Large intestine (tissue), 3 donors: ENCODE results near the gene RASSF4. TPM values are rescaled to one million over a fixed set of nuclear protein-coding genes. Genes with fewer than 3 reads are reported as not detected.

Experiments
- DNase-seq, 2 donors: peaks; one replicate each; pipeline versions ENCODE4 v3.0.0 to v3.0.0-alpha.2; 2013
- H3K27ac ChIP-seq: one replicate; pipeline ENCODE4 v1.5.1; 2013; ENCODE audit warnings: low read length
- H3K27me3 ChIP-seq: 2 replicates; pipeline ENCODE4 v1.6.1; 2013; ENCODE audit warnings: low read length; ENCODE audit not compliant: control insufficient read depth, insufficient read depth
- H3K36me3 ChIP-seq: 2 replicates; pipeline ENCODE4 v1.6.1; 2013; ENCODE audit warnings: low read length; ENCODE audit not compliant: control insufficient read depth, insufficient read depth
- H3K4me1 ChIP-seq: one replicate; pipeline ENCODE4 v1.6.1; 2013; ENCODE audit warnings: low read length; ENCODE audit not compliant: control insufficient read depth, insufficient read depth
- H3K4me3 ChIP-seq: one replicate; pipeline ENCODE4 v1.5.1; 2013; ENCODE audit warnings: low read length
- H3K9me3 ChIP-seq: one replicate; pipeline ENCODE4 v1.6.1; 2013; ENCODE audit warnings: mild to moderate bottlenecking, low read depth, low read length, moderate library complexity; ENCODE audit not compliant: control insufficient read depth
- WGBS: methylation state at CpG from one replicate; pipeline ENCODE4 v1.1.5; 2013; ENCODE audit warnings: low lambda C conversion rate; ENCODE audit not compliant: insufficient coverage; 5-methylcytosine and 5-hydroxymethylcytosine counted together
- polyA plus RNA-seq: library from polyadenylated mRNA; unstranded; fragments of 120-200 nt; gene quantifications from one replicate; pipeline ENCODE4 v1.2.1, GENCODE V29; 2013

RASSF4 gene
- polyA plus RNA-seq, 1 donor = 26.0 TPM

DNA sequence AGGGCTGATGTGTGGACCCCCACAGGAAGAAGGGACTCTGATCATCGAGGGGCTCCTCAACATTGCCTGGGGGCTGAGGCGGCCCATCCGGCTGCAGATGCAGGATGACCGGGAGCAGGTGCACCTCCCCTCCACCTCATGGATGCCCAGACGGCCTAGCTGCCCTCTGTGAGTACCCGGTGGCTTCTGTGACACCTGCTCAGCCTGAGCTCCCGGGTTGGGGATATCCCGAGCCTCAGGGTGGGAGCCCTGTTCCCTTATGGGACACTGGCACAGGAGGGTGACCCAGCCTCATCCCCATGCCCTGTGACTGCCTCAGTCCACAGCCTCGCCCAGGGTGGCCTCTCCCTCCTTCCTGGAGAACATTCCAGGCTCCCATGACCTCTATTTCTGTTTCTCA lies 22.9 kb downstream of the RASSF4 start:
- Histone ChIP-seq H3K36me3 (peaks cover 3% of the 10 kb centered on the region), H3K9me3 (no peaks in the 10 kb centered on the region), H3K27ac (no peak overlapping the region), H3K4me1 (peaks cover 30% of the 10 kb centered on the region), H3K4me3 (no peak overlapping the region), H3K27me3 (no peaks in the 10 kb centered on the region)
- no peak for DNase-seq
- WGBS = no CpG with 5 or more reads among the region's 9 CpGs

DNA sequence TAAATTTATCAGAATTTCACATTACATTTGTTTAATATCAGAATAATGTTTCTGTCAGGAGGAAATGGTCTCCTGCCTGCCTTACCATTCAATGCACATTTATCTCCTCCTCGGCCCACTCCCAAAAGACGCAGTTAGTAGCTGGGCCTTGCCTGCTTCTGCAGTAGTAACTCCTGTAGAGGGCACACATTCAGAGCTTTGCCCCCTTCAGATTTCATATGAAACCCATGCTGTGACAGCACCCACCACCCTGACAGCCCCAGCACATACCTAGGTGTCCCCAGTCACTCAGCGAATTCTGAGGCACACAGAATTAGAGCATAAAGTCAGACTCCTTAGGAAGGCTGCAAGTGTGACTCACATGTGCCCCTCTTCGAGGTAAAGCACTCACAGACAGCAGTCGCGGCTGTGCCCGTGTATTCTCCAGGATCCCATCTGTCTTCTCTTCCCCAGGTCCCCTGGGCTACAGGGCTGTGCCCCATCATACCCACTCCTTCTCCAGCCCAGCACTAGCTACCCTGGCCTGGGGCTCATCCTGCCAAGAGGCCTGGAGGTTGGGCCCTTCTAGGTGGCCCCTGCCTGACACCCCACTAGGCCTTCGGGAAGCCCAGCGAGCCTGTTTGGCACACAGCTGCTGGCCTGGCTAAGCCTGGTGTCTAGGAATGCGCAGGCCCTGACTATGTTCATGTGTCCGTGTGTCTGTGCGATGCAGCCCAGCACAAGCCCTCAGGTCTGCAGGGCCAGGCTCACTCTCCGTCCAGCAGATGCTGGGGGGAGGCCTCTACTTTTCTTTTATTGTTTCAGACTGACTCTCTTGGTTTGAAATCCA lies 23.7 kb downstream of the RASSF4 start:
- no peaks in the 10 kb centered on the region for H3K27me3 ChIP-seq

DNA sequence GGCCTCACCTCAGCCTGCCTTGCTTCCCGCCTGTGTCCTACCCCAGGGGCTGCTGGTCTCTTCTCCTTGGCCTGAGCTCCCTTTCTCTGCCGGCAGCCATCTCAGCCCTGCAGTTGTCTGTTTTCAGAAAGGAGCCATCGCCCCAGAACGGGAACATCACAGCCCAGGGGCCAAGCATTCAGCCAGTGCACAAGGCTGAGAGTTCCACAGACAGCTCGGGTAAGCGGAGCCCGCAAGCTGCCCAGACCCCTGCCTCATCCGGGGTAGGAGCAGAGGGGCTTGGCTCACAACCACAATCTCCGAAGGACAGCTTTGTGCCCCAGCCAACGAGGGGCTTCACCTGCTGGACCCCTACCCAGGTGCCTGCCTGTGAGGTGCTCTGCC lies 24.3 kb downstream of the RASSF4 start:
- Histone ChIP-seq H3K27ac (no peak overlapping the region), H3K27me3 (no peaks in the 10 kb centered on the region), H3K4me3 (no peak overlapping the region), H3K36me3 (peaks cover 3% of the 10 kb centered on the region), H3K9me3 (no peaks in the 10 kb centered on the region), H3K4me1 (peaks cover 18% of the 10 kb centered on the region)
- no CpG with 5 or more reads among the region's 10 CpGs for WGBS
- DNase-seq = no peak

More for the DNA sequence above, 23.7 kb downstream of the RASSF4 start:
- WGBS = no CpG with 5 or more reads among the region's 13 CpGs
- Histone ChIP-seq H3K36me3 (peaks cover 3% of the 10 kb centered on the region), H3K4me3 (no peak overlapping the region), H3K9me3 (no peaks in the 10 kb centered on the region), H3K4me1 (peaks cover 23% of the 10 kb centered on the region), H3K27ac (no peak overlapping the region)
- DNase-seq = no peak

DNA sequence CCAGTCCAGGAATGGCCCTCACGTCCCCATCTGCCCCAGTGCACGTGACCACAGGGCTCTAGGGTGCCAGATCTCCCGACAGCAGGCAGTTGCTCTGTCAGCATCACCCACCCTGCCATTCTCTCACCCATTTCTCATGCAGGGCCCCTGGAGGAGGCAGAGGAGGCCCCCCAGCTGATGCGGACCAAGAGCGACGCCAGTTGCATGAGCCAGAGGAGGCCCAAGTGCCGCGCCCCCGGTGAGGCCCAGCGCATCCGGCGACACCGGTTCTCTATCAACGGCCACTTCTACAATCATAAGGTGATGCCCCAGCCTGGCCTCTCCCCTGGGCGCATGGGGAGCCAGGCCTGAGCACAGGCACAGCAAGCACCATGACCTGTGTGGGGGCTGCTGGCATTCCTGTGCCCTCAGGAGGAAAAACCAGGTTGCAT lies 25.1 kb downstream of the RASSF4 start:
- no peaks in the 10 kb centered on the region for H3K27me3 ChIP-seq
- no CpG with 5 or more reads among the region's 15 CpGs for WGBS
- H3K9me3 ChIP-seq = no peaks in the 10 kb centered on the region
- no peak for DNase-seq
- H3K4me3 ChIP-seq = no peak overlapping the region
- H3K36me3 ChIP-seq = peaks cover 3% of the 10 kb centered on the region
- H3K27ac ChIP-seq = no peak overlapping the region
- peaks cover 12% of the 10 kb centered on the region for H3K4me1 ChIP-seq

DNA sequence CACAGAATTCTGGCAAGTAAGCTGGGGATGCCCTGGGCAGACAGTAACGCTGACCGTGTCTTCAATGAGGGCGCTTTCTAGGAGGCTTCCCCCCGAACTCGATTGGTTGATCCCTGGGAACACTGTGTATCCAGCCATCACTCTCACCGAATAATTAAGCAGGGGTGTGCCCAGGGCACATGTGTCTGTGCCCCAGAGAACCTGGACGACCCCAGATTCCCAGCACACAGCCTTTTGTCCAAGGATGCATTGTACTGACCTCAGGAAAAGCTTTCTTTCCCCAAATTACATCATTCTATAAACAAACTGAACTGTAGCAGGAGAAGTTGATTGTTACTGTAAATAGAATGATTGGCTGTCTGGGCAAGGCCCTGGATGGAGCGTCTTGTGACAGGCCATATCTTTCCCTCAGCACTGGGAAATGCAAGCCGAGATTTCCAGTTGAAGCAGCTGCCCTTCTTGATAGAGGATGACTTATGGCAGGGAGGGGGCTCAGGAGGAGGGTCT lies 25.6 kb downstream of the RASSF4 start:
- Histone ChIP-seq H3K27me3 (no peaks in the 10 kb centered on the region), H3K4me3 (no peak overlapping the region), H3K27ac (no peak overlapping the region), H3K36me3 (peaks cover 3% of the 10 kb centered on the region), H3K4me1 (peaks cover 12% of the 10 kb centered on the region), H3K9me3 (no peaks in the 10 kb centered on the region)
- WGBS = no CpG with 5 or more reads among the region's 9 CpGs
- no peak for DNase-seq

DNA sequence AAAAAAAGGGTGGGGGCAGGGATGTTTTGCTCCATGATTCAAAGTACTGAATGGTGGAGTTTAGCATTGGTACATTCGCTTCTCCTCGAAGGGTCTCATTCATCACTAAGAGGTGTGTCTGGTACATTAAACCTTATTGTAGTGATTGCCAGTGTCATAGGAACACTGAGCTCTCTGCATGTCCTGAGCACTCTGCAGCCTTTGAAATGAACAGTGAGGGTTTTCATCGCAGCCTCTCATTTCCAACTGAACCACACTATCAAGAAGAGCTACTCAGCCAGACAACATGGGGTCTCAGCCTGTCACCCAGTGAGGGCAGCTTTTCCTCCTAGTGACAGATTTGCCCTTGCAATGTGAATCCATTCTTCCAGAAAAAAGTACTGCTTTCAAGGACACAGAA lies 26.6 kb downstream of the RASSF4 start:
- DNase-seq = no peak
- H3K4me3 ChIP-seq = no peak overlapping the region
- no peaks in the 10 kb centered on the region for H3K27me3 ChIP-seq
- no peak overlapping the region for H3K27ac ChIP-seq
- no peaks in the 10 kb centered on the region for H3K9me3 ChIP-seq
- H3K4me1 ChIP-seq = peaks cover 5% of the 10 kb centered on the region
- no CpG with 5 or more reads among the region's 3 CpGs for WGBS
- H3K36me3 ChIP-seq = peaks cover 3% of the 10 kb centered on the region

DNA sequence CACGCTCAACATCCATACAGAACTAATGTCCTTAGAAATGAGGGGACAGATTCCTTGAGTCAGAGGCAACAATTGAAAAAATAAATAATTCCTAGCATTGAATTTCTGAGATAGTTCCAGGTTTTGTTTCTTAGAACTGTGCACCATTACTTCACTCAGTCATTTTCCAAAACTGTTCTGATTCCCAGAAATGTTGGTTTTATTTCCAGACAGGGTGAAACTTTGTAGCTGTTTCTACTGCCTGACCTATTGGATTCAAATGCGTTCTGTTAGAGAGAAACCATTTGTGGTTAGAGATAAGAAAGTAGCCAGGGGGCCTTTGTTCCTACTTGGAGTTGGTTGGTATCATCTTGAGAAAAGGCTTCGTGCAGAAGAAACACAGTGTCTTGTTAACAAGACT lies 27.1 kb downstream of the RASSF4 start:
- Histone ChIP-seq H3K27ac (no peak overlapping the region), H3K4me3 (no peak overlapping the region), H3K4me1 (peaks cover under 1% of the 10 kb centered on the region), H3K9me3 (no peaks in the 10 kb centered on the region), H3K27me3 (no peaks in the 10 kb centered on the region), H3K36me3 (peaks cover 3% of the 10 kb centered on the region)
- no CpG with 5 or more reads among the region's 3 CpGs for WGBS
- no peak for DNase-seq

DNA sequence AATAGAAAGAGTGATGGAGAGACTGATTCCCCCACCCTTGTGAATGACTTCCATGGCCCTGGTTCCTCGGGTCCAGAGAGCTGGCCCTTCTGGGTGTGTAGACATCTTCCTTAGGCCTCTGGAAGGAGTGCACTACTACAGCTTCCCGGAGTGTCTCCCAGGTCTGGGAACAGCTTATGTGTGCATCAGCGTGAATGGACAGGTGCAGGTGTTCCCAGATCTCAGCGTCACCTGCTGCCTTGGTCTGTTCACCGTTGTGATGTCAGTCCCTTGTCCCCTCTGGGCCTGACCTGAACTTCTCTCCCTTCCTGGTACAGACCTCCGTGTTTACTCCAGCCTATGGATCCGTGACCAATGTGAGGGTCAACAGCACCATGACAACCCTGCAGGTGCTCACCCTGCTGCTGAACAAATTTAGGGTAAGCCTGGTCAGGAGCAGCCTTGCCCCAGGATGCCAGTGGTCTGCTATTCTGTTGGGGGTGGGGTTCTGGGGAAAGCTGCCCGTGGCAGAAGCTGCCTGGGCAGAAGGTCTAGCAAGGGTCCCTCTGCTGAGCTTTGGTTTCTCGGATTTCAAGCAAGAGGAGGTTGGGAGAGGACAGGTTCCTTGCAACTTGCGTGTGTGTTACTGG lies 29.5 kb downstream of the RASSF4 start:
- DNase-seq = no peak
- Histone ChIP-seq H3K4me3 (no peak overlapping the region), H3K36me3 (peaks cover 15% of the 10 kb centered on the region), H3K9me3 (no peaks in the 10 kb centered on the region), H3K27me3 (no peaks in the 10 kb centered on the region), H3K4me1 (no peaks in the 10 kb centered on the region), H3K27ac (no peak overlapping the region)
- no CpG with 5 or more reads among the region's 10 CpGs for WGBS

DNA sequence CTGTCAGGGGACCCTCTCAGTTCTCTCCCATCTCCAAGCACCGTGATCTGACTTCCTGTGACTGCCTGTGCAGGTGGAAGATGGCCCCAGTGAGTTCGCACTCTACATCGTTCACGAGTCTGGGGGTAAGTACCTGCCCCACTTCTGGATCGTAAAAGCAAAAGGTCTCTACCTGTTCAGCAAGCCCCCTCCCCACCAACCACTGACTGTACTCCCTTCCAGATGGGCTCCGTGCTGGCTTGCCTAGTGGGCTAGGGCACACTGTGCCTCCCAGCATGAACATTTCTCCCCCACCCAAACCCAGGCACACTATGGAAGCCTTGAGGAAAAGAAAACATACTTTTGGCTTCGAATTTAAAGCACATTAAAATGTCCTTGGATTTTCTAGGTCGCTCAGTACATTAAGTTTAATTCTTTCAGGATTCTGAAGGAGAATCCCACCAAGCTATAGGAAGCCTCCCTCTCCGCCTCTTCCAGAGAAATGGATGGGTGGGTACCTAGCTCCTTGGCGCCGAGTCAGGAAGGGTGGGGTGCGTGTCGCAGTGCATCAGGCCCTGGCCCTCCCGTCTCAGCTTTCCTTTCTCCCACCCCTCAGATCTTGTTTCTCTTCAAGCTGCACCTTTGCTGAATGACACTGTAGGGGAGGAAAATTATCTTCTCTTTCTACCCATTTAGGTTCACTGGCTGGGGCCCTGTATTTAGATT lies 30.1 kb downstream of the RASSF4 start:
- Histone ChIP-seq H3K4me1 (no peaks in the 10 kb centered on the region), H3K36me3 (peaks cover 12% of the 10 kb centered on the region), H3K9me3 (no peaks in the 10 kb centered on the region), H3K27ac (no peak overlapping the region), H3K27me3 (no peaks in the 10 kb centered on the region), H3K4me3 (no peak overlapping the region)
- DNase-seq = no peak
- 100% methylated on average over 1 of the region's 14 CpGs for WGBS

DNA sequence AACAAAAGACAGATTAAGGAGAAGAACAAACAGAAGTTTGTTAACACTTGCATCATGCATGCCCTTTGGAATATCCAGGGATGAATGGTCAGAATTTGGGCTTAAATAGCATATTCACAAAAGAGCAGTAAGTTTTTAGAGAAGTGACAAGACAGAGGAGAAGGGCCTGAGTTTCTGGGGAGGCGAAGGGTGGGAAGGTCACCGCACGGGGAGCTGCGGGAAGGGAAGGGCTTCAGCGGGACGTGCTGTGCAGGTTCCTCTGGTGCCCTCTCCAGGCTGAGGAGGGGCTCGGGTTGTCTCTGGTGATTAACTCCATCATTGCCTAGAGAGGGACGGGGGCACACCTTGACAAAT lies 30.7 kb downstream of the RASSF4 start:
- no peak overlapping the region for H3K27ac ChIP-seq
- no peak overlapping the region for H3K4me3 ChIP-seq
- H3K9me3 ChIP-seq = no peaks in the 10 kb centered on the region
- peaks cover 12% of the 10 kb centered on the region for H3K36me3 ChIP-seq
- no peaks in the 10 kb centered on the region for H3K27me3 ChIP-seq
- WGBS = no CpG with 5 or more reads among the region's 8 CpGs
- H3K4me1 ChIP-seq = no peaks in the 10 kb centered on the region
- DNase-seq = no peak
